ENCODE results near the gene MYOZ3. TPM values are rescaled to one million over a fixed set of nuclear protein-coding genes. Genes with fewer than 3 reads are reported as not detected.

MYOZ3 gene
- total and polyA plus RNA-seq, 2 of the 8 experiments (the other 6 are each of a cell fraction or from before 2014, with no cell fraction given), result 9.6 to 19.1 TPM

DNA sequence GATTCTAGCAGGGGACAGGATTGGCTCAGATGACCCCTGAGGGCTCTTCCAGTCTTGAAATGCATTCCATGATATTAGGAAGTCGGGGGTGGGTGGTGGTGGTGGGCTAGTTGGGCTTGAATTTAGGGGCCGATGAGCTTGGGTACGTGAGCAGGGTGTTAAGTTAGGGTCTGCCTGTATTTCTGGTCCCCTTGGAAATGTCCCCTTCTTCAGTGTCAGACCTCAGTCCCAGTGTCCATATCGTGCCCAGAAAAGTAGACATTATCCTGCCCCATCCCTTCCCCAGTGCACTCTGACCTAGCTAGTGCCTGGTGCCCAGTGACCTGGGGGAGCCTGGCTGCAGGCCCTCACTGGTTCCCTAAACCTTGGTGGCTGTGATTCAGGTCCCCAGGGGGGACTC is 2.9 kb upstream of the MYOZ3 start (continued):
- TF ChIP-seq EGR1 (IDR thresholded peaks at IDR 0.05; ENCODE audit: borderline replicate concordance, low read depth, low read length) (no peak), RAD21 (IDR thresholded peaks at IDR 0.05 in 1 of 2, conservative IDR thresholded peaks at IDR 0.05 in 1 of 2; ENCODE audit: low read depth in 2 of 2, low read length in 2 of 2) (no peak), GABPA (IDR thresholded peaks at IDR 0.05; ENCODE audit: borderline replicate concordance, insufficient read depth, low read length) (no peak), BACH1 (IDR thresholded peaks at IDR 0.05; ENCODE audit: low read length) (no peak), TBP (IDR thresholded peaks at IDR 0.05; ENCODE audit: low read depth, low read length) (no peak)
